ENCODE results near the gene SLC44A1.
A peak's percentile ranks its signal among the peaks of the same experiment; 100 is the strongest.

The SLC44A1 gene

DNA sequence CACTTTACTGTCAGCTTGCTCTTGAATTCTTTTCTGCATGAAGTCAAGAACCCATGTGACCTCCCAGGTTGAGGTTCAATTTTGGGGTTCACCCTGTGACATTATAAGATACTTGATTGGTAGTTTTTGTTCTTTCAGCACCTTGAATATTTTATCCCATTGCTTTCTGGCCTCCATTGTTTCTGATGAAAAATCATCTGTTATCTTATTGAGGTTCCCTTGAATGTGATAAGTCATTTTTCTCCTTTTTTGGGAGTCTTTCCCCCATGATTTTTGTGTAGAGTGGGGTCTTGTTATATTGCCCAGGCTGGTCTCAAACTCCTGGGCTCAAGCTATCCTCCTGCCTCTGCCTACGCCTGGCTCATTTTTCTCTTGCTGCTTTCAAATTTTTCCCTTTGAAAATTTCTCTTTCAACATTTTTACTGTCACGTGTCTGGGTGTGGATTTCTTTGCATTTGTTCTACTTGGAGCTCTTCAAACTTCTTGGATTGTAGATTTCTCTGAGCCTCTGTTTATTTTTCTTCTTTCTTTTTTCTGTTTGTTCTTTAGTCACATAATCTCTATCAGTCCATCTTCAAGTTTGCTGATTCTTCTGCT, 20.8 kb upstream of the SLC44A1 start:
- H3K9ac ChIP-seq (ENCODE audit: low read length), result no peak overlapping the region
- no peaks in the 10 kb centered on the region for H3K4me1 ChIP-seq (ENCODE audit: control insufficient read depth, insufficient read depth, low read length)
- H3K27me3 ChIP-seq (ENCODE audit: control insufficient read depth, insufficient read depth, low read length), result no peaks in the 10 kb centered on the region
- no peak overlapping the region for H3K27ac ChIP-seq (ENCODE audit: low read depth, low read length)
- H3K4me3 ChIP-seq (ENCODE audit: low read length), result no peak overlapping the region
- no peaks in the 10 kb centered on the region for H3K36me3 ChIP-seq (ENCODE audit: control insufficient read depth, insufficient read depth, low read length)

DNA sequence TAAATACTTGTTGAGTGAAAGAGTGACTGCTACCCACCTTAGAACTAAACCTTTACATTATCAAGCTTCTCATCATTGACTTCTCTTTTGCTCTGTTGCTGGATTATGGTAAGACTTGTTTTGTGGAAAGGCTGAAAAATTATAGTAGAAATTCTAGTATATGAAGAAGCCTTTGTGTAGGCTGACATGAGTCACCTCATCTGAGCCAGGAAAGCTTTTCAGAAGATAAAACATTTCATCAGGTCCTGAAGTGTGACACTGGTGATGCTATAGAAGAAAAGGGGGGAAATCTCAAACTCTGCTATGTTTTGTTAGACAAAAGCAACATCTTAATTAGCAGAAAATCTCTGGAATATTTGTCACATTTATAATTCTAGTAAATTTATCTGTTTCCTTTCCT, 18.4 kb upstream of the SLC44A1 start:
- H3K27ac ChIP-seq (ENCODE audit: low read depth, low read length), result no peak overlapping the region
- no peaks in the 10 kb centered on the region for H3K27me3 ChIP-seq (ENCODE audit: control insufficient read depth, insufficient read depth, low read length)
- peaks cover 3% of the 10 kb centered on the region for H3K4me1 ChIP-seq (ENCODE audit: control insufficient read depth, insufficient read depth, low read length)
- no peak overlapping the region for H3K9ac ChIP-seq (ENCODE audit: low read length)
- no peaks in the 10 kb centered on the region for H3K36me3 ChIP-seq (ENCODE audit: control insufficient read depth, insufficient read depth, low read length)
- no peak overlapping the region for H3K4me3 ChIP-seq (ENCODE audit: low read length)

DNA sequence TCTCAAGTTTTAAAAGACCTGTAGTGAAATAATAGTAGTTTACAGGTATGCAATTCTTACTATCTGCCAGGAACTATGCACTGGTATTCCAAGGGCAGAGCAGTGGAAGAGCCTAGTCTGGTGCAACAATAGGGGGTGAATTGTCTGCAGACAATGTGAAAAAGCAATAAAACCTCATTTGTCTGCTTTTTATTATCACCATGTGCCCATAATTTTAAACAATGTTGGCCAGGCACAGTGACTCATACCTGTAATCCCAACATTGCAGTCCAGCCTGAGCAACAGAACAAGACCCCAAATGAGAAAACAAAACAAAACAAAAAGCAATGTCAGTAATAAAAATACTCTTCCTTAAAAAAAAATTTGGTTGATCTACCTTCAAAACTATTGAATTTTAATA, 12.2 kb upstream of the SLC44A1 start:
- Histone ChIP-seq H3K4me3 (ENCODE audit: low read length) (no peak overlapping the region), H3K4me1 (ENCODE audit: control insufficient read depth, insufficient read depth, low read length) (peaks cover 3% of the 10 kb centered on the region), H3K36me3 (ENCODE audit: control insufficient read depth, insufficient read depth, low read length) (no peaks in the 10 kb centered on the region), H3K27ac (ENCODE audit: low read depth, low read length) (no peak overlapping the region), H3K9ac (ENCODE audit: low read length) (no peak overlapping the region), H3K27me3 (ENCODE audit: control insufficient read depth, insufficient read depth, low read length) (no peaks in the 10 kb centered on the region)

DNA sequence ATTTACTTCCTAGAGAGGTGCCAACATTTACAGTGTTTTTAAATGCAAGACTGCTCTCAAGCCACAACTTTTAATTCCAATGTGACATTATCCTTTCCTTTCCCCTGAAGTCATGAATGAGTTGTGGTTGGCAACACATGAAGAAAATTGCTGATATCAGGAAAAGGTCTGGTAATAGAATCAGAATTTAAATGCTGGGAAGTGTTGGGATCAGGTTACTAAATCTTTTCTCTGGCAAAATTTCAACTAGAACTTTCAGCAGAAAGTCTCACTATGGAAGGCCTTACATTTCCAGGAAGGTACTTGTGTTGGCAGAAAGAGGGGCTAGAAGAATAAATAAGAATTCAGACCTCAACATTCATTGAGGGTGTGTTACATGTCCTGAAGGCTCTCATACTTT, 10.6 kb upstream of the SLC44A1 start:
- no peak overlapping the region for H3K9ac ChIP-seq (ENCODE audit: low read length)
- H3K27ac ChIP-seq (ENCODE audit: low read depth, low read length), result no peak overlapping the region
- H3K4me1 ChIP-seq (ENCODE audit: control insufficient read depth, insufficient read depth, low read length), result peaks cover 3% of the 10 kb centered on the region
- no peak overlapping the region for H3K4me3 ChIP-seq (ENCODE audit: low read length)
- H3K36me3 ChIP-seq (ENCODE audit: control insufficient read depth, insufficient read depth, low read length), result no peaks in the 10 kb centered on the region
- no peaks in the 10 kb centered on the region for H3K27me3 ChIP-seq (ENCODE audit: control insufficient read depth, insufficient read depth, low read length)

DNA sequence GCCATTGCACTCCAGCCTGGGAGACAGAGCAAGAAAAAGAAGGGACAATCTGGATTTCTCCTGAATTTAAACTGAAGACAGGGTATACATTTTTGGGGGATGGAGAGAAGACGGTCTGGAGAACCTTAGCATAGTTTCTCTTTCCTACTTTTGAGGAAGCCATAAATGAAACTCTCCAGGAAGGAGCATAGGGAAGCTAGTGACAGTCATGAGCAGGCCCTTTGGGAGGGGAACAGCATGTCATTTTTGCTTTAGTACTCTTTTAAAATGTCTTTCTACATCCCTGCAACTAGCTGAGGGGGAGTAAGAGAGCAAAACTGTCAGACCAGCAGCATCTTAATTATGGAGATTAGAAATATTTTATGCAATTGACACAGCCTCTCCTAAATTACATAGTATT, 8.2 kb upstream of the SLC44A1 start:
- no peak overlapping the region for H3K4me3 ChIP-seq (ENCODE audit: low read length)

DNA sequence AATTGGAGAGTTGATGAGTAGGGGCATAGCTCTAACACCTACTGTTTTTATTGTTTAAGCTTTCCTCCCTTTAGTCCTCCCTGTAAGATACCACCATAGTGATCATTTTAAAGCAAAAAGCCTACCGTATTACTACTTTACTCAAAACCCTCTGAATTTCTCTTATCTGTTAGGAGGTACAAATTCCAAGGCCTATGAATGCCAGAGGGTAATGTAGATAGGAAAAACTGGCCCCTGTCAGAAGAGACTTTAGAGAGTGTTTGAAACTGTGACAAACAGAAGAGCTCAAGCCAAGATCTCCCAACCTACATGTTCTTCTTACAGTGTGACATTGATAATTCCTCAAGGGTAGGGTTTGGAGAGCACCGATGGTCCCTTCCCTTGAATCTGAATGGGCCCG, 7.2 kb upstream of the SLC44A1 start:
- Histone ChIP-seq H3K36me3 (ENCODE audit: control insufficient read depth, insufficient read depth, low read length) (no peaks in the 10 kb centered on the region), H3K27ac (ENCODE audit: low read depth, low read length) (no peak overlapping the region), H3K4me3 (ENCODE audit: low read length) (no peak overlapping the region), H3K4me1 (ENCODE audit: control insufficient read depth, insufficient read depth, low read length) (no peaks in the 10 kb centered on the region), H3K27me3 (ENCODE audit: control insufficient read depth, insufficient read depth, low read length) (no peaks in the 10 kb centered on the region), H3K9ac (ENCODE audit: low read length) (no peak overlapping the region)

More for the DNA sequence above, 8.2 kb upstream of the SLC44A1 start:
- H3K4me1 ChIP-seq (ENCODE audit: control insufficient read depth, insufficient read depth, low read length), result no peaks in the 10 kb centered on the region
- H3K9ac ChIP-seq (ENCODE audit: low read length), result no peak overlapping the region
- H3K36me3 ChIP-seq (ENCODE audit: control insufficient read depth, insufficient read depth, low read length), result no peaks in the 10 kb centered on the region
- H3K27ac ChIP-seq (ENCODE audit: low read depth, low read length), result no peak overlapping the region
- no peaks in the 10 kb centered on the region for H3K27me3 ChIP-seq (ENCODE audit: control insufficient read depth, insufficient read depth, low read length)

DNA sequence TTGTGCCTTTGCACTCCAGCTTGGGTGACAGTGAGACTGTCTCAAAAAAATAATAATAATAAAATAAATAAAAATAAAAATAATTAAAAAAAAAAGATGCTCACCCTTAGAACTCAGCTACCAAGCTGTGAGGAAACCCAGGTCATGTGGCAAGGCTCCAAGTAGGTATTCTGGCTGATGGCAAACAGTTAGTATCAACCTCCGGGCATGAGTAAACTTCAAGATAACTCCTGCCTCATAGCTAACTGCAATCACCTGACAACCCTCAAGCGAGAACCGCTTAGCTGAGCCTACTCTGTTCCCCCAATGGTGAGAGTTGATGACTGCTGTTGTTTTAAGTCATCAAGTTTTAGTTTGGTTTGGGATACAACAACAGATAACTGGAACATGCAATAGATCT, 6.1 kb upstream of the SLC44A1 start:
- no peak overlapping the region for H3K4me3 ChIP-seq (ENCODE audit: low read length)
- no peaks in the 10 kb centered on the region for H3K27me3 ChIP-seq (ENCODE audit: control insufficient read depth, insufficient read depth, low read length)
- H3K27ac ChIP-seq (ENCODE audit: low read depth, low read length), result no peak overlapping the region
- no peak overlapping the region for H3K9ac ChIP-seq (ENCODE audit: low read length)
- H3K36me3 ChIP-seq (ENCODE audit: control insufficient read depth, insufficient read depth, low read length), result no peaks in the 10 kb centered on the region
- H3K4me1 ChIP-seq (ENCODE audit: control insufficient read depth, insufficient read depth, low read length), result no peaks in the 10 kb centered on the region

DNA sequence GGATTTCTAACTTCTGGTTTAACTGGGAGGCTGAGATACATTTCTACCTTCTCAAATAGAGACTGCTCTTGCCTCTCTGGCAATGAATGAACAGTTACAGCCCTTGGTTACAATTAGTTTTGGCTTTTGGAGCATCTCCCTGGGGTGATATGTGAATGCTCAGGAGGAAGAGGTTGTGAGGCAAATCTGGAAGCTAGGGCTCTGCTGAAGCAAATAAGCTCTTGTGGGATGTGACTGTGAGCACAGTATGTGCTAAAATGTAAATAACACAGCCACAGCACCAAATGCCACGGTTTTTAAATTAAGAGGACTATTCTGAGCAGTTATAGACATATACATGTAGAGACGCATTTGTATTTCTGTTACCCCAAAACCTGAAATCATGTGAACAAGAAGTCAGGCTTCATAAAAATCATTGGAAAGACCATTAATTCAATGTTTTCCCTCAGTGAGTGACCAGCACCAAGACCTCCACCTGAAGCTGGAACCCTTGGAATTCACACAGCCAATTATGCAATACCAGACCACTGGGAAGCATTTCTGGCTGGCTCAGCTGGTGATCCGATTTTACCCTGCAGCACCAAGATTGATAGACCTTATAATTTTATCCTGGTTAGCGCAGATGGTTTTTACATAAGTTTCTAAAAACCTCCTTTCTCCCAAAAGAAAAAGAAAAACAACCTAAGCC, 3.0 kb upstream of the SLC44A1 start:
- H3K36me3 ChIP-seq (ENCODE audit: control insufficient read depth, insufficient read depth, low read length), result no peaks in the 10 kb centered on the region
- H3K4me3 ChIP-seq (ENCODE audit: low read length), result no peak overlapping the region
- H3K27ac ChIP-seq (ENCODE audit: low read depth, low read length), result no peak overlapping the region
- H3K9ac ChIP-seq (ENCODE audit: low read length), result no peak overlapping the region
- H3K4me1 ChIP-seq (ENCODE audit: control insufficient read depth, insufficient read depth, low read length), result peaks cover 3% of the 10 kb centered on the region
- H3K27me3 ChIP-seq (ENCODE audit: control insufficient read depth, insufficient read depth, low read length), result no peaks in the 10 kb centered on the region

DNA sequence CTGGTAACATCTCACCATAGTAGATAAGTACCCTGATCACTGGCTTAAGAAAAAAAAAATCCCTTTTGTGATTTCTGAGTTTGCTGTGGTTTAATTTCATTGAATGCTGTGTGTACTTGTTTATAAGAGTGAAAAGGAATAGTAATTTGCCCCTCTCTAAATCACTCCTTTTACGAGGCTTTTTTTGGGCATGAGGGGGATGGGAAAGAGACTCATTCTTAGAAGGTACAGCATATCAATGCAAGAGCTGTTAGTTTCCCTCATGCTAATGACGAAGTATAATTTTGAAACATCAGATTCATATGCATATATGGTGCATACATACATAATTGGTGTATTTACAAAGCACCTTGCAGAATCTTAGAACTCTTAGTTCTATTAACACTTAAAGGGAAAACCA, 2.4 kb upstream of the SLC44A1 start:
- Histone ChIP-seq H3K9ac (ENCODE audit: low read length) (no peak overlapping the region), H3K4me1 (ENCODE audit: control insufficient read depth, insufficient read depth, low read length) (peaks cover 3% of the 10 kb centered on the region), H3K36me3 (ENCODE audit: control insufficient read depth, insufficient read depth, low read length) (no peaks in the 10 kb centered on the region), H3K27ac (ENCODE audit: low read depth, low read length) (no peak overlapping the region), H3K4me3 (ENCODE audit: low read length) (no peak overlapping the region), H3K27me3 (ENCODE audit: control insufficient read depth, insufficient read depth, low read length) (no peaks in the 10 kb centered on the region)

DNA sequence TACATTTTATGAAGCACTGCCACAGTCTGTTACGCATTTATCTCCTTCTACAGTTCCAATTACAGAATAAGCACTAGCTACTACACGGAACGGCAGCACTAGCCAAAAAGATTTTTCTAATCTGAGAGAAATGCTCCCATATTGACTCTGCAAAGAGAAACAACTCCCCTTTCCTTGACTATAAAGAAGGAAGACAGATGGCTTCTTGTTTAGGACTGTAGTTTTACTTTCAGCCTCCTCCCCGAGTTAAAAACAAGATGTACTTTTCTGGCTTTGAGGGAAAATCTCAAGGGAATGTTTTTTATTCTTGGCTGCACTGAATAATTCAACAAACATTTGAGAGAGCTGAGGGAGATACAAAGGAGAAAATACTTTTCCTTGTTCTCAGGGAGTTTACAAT, 1.9 kb upstream of the SLC44A1 start:
- Histone ChIP-seq H3K4me3 (ENCODE audit: low read length) (no peak overlapping the region), H3K4me1 (ENCODE audit: control insufficient read depth, insufficient read depth, low read length) (peaks cover 3% of the 10 kb centered on the region), H3K27ac (ENCODE audit: low read depth, low read length) (no peak overlapping the region), H3K9ac (ENCODE audit: low read length) (no peak overlapping the region), H3K27me3 (ENCODE audit: control insufficient read depth, insufficient read depth, low read length) (no peaks in the 10 kb centered on the region), H3K36me3 (ENCODE audit: control insufficient read depth, insufficient read depth, low read length) (no peaks in the 10 kb centered on the region)

DNA sequence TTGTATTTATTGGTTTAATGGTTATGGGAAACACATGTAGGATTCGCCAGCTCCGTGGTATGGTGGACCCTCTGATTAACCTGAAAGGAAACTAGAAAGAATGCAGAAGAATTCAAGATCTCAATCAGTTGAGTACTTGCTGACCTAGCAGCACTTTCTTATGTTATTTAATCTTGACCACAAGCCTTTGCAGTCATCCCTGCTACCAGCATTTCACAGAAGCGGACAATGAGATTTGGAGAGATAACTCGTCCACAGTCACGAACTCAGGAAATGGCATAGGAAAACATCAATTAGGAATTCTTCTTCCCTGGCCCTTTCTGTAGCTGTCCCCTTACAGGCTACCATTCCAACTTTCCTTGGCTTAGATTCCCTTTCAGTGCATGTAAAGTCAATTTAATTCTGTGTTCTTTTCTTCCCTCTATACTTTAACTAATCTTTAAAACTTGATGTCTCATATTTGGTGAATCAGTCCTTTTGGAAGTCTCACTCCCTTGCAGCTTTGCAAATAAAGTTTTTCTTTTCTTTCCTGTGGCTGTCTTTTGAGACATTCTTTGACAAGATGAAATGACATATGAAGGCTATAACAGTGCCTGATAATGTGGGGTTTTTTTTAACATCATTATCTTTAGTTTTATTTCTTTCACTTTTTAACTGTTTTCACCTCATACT, 1.3 kb upstream of the SLC44A1 start:
- Histone ChIP-seq H3K27me3 (ENCODE audit: control insufficient read depth, insufficient read depth, low read length) (no peaks in the 10 kb centered on the region), H3K27ac (ENCODE audit: low read depth, low read length) (no peak overlapping the region), H3K9ac (ENCODE audit: low read length) (no peak overlapping the region), H3K4me1 (ENCODE audit: control insufficient read depth, insufficient read depth, low read length) (peaks cover 3% of the 10 kb centered on the region), H3K4me3 (ENCODE audit: low read length) (no peak overlapping the region), H3K36me3 (ENCODE audit: control insufficient read depth, insufficient read depth, low read length) (no peaks in the 10 kb centered on the region)

DNA sequence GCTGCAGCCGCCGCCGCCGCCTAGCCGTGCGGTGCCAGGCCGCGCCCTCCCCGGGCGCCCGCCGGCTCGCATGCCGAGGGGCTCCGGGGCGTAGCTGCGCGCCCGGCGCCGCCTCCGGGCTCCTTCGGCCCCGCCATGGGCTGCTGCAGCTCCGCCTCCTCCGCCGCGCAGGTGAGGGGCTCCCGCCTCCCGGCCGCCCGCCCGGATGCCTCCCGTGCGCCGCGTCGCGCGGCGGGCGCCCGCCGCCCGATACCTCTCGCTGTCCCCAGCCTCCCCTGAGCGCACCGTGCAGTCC, 230 bp downstream of the SLC44A1 start:
- H3K9ac ChIP-seq (ENCODE audit: low read length), result peak overlapping the region; percentile 45
- H3K27ac ChIP-seq (ENCODE audit: low read depth, low read length), result peak overlapping the region; percentile 55
- peaks cover 3% of the 10 kb centered on the region for H3K4me1 ChIP-seq (ENCODE audit: control insufficient read depth, insufficient read depth, low read length)
- H3K27me3 ChIP-seq (ENCODE audit: control insufficient read depth, insufficient read depth, low read length), result no peaks in the 10 kb centered on the region
- H3K36me3 ChIP-seq (ENCODE audit: control insufficient read depth, insufficient read depth, low read length), result no peaks in the 10 kb centered on the region
- H3K4me3 ChIP-seq (ENCODE audit: low read length), result peak overlapping the region; percentile 71

All from rectal smooth muscle tissue (tissue), 1 donor.